Dermis lymphatic vessel endothelial cell (primary cell): ENCODE measurements around the gene BMS1. TPM values are rescaled to one million over a fixed set of nuclear protein-coding genes. Genes with fewer than 3 reads are reported as not detected.

Source experiments
- total RNA-seq: library from RNA; depleted of rRNA; stranded (reverse); fragments of >200 nt; gene quantifications from 2 replicates; pipeline ENCODE4 v1.2.1, GENCODE V29; 2014

The BMS1 gene
- 17.8 and 25.1 TPM in 2 replicates for total RNA-seq

GRCh38 chr10:42782446-42783180, at the start of gene BMS1:
Gene BMS1 (plus strand): TSS chr10:42782795. CDS start chr10:42784395, 1,600 bp downstream.

Other genes starting within 250 kb of the BMS1 start
- 17.7 and 29.1 TPM in 2 replicates for gene ZNF33B, start 144.2 kb upstream of the BMS1 start, total RNA-seq